OCI-LY3 (cell line): Measurements from ENCODE around the gene CCSER2.

Source experiments
- H2AFZ ChIP-seq: fragments of 200-600, 300-600 bp; shearing (Covaris generic); 2 replicates; pipeline ENCODE4 v1.6.0; 2014; ENCODE audit warnings: antibody characterized with exemption, low read depth, low read length
- H3K27ac ChIP-seq: fragments of 200-600, 300-600 bp; sonication (generic); 2 replicates; pipeline ENCODE4 v1.5.1; 2014; ENCODE audit warnings: mild to moderate bottlenecking, low read length, moderate library complexity, mixed read lengths
- H3K27me3 ChIP-seq: fragments of 200-600, 300-600 bp; sonication (generic); 2 replicates; pipeline ENCODE4 v1.6.1; 2014; ENCODE audit warnings: low read depth, low read length, mixed read lengths
- H3K36me3 ChIP-seq: fragments of 200-600, 300-600 bp; sonication (generic); replicated peaks from 2 replicates; pipeline ENCODE3; 2014; ENCODE audit warnings: low read depth, low read length, mixed read lengths
- H3K4me1 ChIP-seq: fragments of 300-600, 200-600 bp; sonication (generic); 2 replicates; pipeline ENCODE4 v1.6.1; 2014; ENCODE audit warnings: low read length, mixed read lengths
- H3K4me2 ChIP-seq: fragments of 200-600, 300-600 bp; sonication (generic); 2 replicates; pipeline ENCODE4 v1.6.1; 2014; ENCODE audit warnings: low read length, mixed read lengths
- H3K4me3 ChIP-seq: fragments of 300-600, 200-600 bp; sonication (generic); 2 replicates; pipeline ENCODE4 v1.5.1; 2014; ENCODE audit warnings: antibody characterized with exemption, mild to moderate bottlenecking, low read length, moderate library complexity
- H3K79me2 ChIP-seq: fragments of 300-600, 200-600 bp; shearing (Covaris generic); 2 replicates; pipeline ENCODE4 v1.6.1; 2014; ENCODE audit warnings: mild to moderate bottlenecking, low read length, mixed read lengths
- H3K9ac ChIP-seq: fragments of 300-600, 200-600 bp; shearing (Covaris generic); 2 replicates; pipeline ENCODE4 v1.6.0; 2014; ENCODE audit warnings: mild to moderate bottlenecking, low read length, moderate library complexity
- H3K9me3 ChIP-seq: fragments of 200-600, 300-600 bp; shearing (Covaris generic); 2 replicates; pipeline ENCODE4 v1.6.1; 2014; ENCODE audit warnings: low read length, mixed read lengths; ENCODE audit not compliant: insufficient read depth
- H4K20me1 ChIP-seq: fragments of 200-600, 300-600 bp; sonication (generic); 2 replicates; pipeline ENCODE4 v1.6.1; 2016; ENCODE audit warnings: low read length, mixed read lengths; ENCODE audit not compliant: insufficient read depth
- CTCF ChIP-seq: fragments of 200-600, 300-600 bp; sonication (generic); IDR thresholded peaks from 2 replicates; pipeline ENCODE4 v1.5.1; 2014; ENCODE audit warnings: antibody characterized with exemption, low read length, low read depth
- EZH2phosphoT487 ChIP-seq: fragments of 200-600 bp; shearing (Covaris generic); IDR thresholded peaks from 2 replicates; pipeline ENCODE4 v1.6.1; 2018; ENCODE audit warnings: antibody characterized with exemption, mixed run types, low read depth

CCSER2 gene

GRCh38 chr10:84404783-84405182 is 76.4 kb downstream of the CCSER2 start:
- no peaks in the 10 kb centered on the region for H3K4me1 ChIP-seq
- H3K4me3 ChIP-seq, result no peak overlapping the region
- no peaks in the 10 kb centered on the region for H4K20me1 ChIP-seq
- H3K27ac ChIP-seq, result no peak overlapping the region
- no peaks in the 10 kb centered on the region for H3K36me3 ChIP-seq
- H3K4me2 ChIP-seq, result no peak overlapping the region
- no peaks in the 10 kb centered on the region for H3K79me2 ChIP-seq
- no peaks in the 10 kb centered on the region for H3K9me3 ChIP-seq
- H3K9ac ChIP-seq, result no peak overlapping the region
- H2AFZ ChIP-seq, result no peak overlapping the region
- H3K27me3 ChIP-seq, result no peaks in the 10 kb centered on the region
- TF ChIP-seq CTCF (no peak), EZH2phosphoT487 (no peak)

GRCh38 chr10:84405662-84406061 is 77.3 kb downstream of the CCSER2 start:
- Histone ChIP-seq H3K4me1 (no peaks in the 10 kb centered on the region), H3K9me3 (no peaks in the 10 kb centered on the region), H3K9ac (no peak overlapping the region), H4K20me1 (no peaks in the 10 kb centered on the region), H3K36me3 (no peaks in the 10 kb centered on the region), H2AFZ (no peak overlapping the region), H3K79me2 (no peaks in the 10 kb centered on the region), H3K4me2 (no peak overlapping the region), H3K27me3 (no peaks in the 10 kb centered on the region), H3K27ac (no peak overlapping the region), H3K4me3 (no peak overlapping the region)
- no peak for TF ChIP-seq EZH2phosphoT487
- no peak for TF ChIP-seq CTCF

- Histone ChIP-seq H3K36me3 (no peaks in the 10 kb centered on the region), H3K9me3 (no peaks in the 10 kb centered on the region), H3K4me3 (no peak overlapping the region), H4K20me1 (no peaks in the 10 kb centered on the region), H3K27me3 (no peaks in the 10 kb centered on the region), H3K9ac (no peak overlapping the region), H2AFZ (no peak overlapping the region), H3K4me2 (no peak overlapping the region), H3K4me1 (no peaks in the 10 kb centered on the region), H3K79me2 (peaks cover 3% of the 10 kb centered on the region; the same call in 1 of the 2 replicates), H3K27ac (no peak overlapping the region)
- TF ChIP-seq CTCF (no peak), EZH2phosphoT487 (no peak)
These were observed 78.2 kb downstream of the CCSER2 start for GRCh38 chr10:84406561-84406960.

GRCh38 chr10:84407388-84408049 is 79.1 kb downstream of the CCSER2 start:
- Histone ChIP-seq H3K4me2 (no peak overlapping the region), H3K4me3 (no peak overlapping the region), H3K27ac (no peak overlapping the region), H3K79me2 (peaks cover 3% of the 10 kb centered on the region; the same call in 1 of the 2 replicates), H4K20me1 (no peaks in the 10 kb centered on the region), H3K4me1 (no peaks in the 10 kb centered on the region), H3K9me3 (peaks cover 2% of the 10 kb centered on the region; the same call in 1 of the 2 replicates), H3K9ac (no peak overlapping the region), H3K27me3 (no peaks in the 10 kb centered on the region), H3K36me3 (no peaks in the 10 kb centered on the region), H2AFZ (no peak overlapping the region)
- TF ChIP-seq EZH2phosphoT487 (no peak), CTCF (no peak)
